ENCODE data around the gene MED12.

GRCh38 chrX:71184092-71184491 lies 65.7 kb downstream of the MED12 start:
- no peak for TF ChIP-seq POLR2A (IDR thresholded peaks at IDR 0.05; ENCODE audit: low read length)
- TF ChIP-seq GATA1 (IDR thresholded peaks at IDR 0.05; ENCODE audit: low read depth, low read length) = no peak
